HG02763 (cell line): ENCODE results near the gene REEP1.

Source experiments
- ATAC-seq: cut with Tn5 transposase; IDR thresholded peaks from one replicate; pipeline ENCODE4 v1.9.1; 2021; ENCODE audit warnings: mild to moderate bottlenecking, moderate library complexity; ENCODE audit not compliant: unreplicated experiment

The REEP1 gene, protein sequence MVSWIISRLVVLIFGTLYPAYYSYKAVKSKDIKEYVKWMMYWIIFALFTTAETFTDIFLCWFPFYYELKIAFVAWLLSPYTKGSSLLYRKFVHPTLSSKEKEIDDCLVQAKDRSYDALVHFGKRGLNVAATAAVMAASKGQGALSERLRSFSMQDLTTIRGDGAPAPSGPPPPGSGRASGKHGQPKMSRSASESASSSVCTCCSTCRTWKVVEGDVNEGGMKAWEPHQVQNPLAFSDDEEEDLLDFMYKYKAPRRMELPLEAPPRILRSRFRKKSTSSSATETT

GRCh38 chr2:86337244-86337835 is at the start of gene REEP1:
REEP1 (minus strand) TSS chr2:86337626; CDS start chr2:86337510, 116 bp downstream.
- no peak for ATAC-seq

GRCh38 chr2:86383844-86384243 is 46.4 kb upstream of the REEP1 start:
- ATAC-seq: no peak

DNA sequence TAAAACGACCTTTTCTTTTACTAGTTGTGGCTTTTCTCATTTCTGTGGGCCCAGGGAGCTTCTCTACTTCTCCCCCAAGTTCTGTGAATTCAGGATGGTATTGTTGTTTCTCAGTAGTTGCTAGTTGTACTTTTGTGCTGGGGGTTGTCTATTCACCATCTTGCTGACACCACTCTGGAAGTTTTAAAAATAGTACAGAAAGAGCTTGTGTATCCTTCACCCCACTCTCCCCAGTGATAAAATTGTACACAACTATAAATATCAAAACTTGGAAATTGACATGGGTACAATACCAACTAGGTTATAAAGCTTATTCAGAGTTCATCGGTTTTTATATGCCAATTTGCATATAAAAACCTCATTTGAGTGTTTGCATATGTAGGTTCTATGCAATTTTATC is 45.3 kb upstream of the REEP1 start:
- no peak for ATAC-seq

DNA sequence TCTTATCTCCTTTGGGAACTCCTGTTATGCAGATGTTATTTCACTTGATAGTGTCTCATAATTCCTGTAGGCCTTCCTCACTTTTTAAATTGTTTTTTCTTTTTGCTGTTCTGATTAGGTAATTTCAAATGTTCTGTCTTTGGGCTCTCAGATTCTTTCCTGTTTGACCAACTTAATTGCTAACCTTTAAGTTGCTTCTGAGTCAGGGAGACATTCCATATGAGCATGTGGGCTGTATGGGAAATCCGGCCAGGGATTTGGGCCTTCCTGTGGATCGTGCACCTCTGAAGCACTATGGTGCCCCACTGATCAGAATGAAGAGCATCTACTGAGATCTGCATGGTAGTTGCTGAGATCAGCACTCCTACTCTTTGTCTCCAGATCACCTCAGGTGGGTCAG is 44.7 kb upstream of the REEP1 start:
- ATAC-seq: no peak

DNA sequence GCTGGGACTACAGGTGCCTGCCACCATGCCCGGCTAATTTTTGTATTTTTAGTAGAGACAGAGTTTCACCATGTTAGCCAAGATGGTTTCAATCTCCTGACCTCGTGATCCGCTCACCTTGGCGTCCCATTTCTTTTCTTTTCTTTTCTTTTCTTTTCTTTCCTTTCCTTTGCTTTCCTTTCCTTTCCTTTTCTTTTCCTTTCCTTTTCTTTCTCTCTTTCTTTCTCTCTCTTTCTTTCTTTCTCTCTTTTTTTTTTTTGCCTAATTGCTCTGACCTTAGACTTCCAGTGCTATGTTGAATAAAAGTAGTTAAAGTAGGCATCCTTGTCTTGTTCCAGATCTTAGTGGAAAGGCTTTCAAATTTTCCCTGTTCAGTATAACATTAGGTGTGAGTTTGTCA is 41.0 kb upstream of the REEP1 start:
- ATAC-seq: no peak

- ATAC-seq: no peak
These were observed 38.2 kb upstream of the REEP1 start for GRCh38 chr2:86375623-86376022.

GRCh38 chr2:86372641-86373502 is 35.4 kb upstream of the REEP1 start:
- no peak for ATAC-seq

DNA sequence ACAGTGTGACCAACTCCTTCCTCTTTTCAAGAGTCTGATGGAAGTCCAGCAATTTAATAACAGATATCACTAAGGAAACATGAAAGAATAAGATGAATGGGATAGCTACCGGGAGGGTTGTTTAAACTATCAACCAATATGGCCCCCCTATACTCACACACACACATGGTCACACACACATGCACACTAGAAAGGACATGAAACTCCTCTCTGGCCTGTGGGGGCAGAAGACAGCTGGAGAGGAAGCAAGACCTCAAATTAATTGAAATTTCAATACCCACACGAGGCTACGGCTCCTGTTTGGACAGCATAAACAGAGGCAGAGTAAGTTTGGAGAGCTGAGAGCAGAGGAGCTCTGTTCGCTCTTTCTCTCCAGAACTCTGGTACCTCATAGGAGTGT is 34.7 kb upstream of the REEP1 start:
- no peak for ATAC-seq

DNA sequence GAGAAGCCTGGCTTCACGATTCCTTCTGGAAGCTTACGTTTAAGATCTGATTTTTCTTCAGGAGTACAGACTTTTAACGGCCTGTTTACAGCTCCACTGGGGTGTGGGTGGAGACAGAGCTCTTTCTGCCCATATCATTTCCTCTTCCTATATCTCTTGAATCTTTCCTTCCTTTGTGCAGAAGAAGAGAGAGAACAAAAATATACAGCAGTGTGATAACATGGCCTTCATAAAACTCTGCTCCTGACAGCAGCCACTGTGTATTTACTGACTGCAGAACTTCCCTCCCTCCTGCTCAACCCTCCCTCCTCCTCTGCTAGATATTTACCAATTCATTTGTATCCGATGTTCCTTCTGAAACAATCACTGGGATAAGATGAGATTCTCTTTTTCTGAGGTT is 34.1 kb upstream of the REEP1 start:
- ATAC-seq: no peak

DNA sequence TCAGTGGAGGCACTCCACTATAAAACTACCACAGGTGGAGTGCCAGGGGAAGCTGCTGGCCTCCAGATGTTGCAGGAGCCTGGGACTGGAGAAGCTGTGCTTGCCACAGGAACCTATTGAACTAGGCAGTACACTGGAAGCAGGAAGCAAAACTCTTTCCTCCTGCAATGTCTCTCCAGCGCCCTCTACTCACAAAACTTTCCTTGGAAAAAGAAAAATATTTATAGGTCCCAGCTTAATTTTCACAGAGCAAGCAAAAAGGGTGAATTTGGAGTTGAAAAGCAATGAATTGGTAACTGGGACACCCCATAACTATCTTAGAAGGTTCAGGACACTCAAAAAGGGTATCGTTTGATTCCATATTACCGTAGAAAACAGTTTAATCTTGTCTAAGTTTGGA is 33.2 kb upstream of the REEP1 start:
- ATAC-seq: no peak

GRCh38 chr2:86368161-86368824 is 30.9 kb upstream of the REEP1 start:
- no peak for ATAC-seq

DNA sequence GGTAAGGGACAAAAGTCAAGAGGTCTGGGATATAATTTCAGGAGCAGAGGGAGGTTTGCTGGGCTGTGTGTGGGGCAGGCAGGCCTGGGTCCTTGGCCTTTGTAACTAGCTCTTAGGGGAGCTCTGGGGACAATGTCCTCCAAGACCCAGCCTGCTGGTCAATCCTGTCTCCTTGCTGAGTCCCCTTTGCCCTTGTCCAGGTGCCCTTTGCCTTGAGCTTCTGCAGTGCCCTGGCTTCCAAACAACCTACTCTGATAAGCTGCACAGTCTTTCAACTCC is 30.0 kb upstream of the REEP1 start:
- no peak for ATAC-seq

GRCh38 chr2:86366651-86367498 is 29.4 kb upstream of the REEP1 start:
- no peak for ATAC-seq

GRCh38 chr2:86364894-86365293 is 27.5 kb upstream of the REEP1 start:
- no peak for ATAC-seq

GRCh38 chr2:86360776-86361175 is 23.4 kb upstream of the REEP1 start:
- ATAC-seq: no peak

- ATAC-seq: peak; percentile 80
These were observed 21.5 kb upstream of the REEP1 start for GRCh38 chr2:86358957-86359356.

DNA sequence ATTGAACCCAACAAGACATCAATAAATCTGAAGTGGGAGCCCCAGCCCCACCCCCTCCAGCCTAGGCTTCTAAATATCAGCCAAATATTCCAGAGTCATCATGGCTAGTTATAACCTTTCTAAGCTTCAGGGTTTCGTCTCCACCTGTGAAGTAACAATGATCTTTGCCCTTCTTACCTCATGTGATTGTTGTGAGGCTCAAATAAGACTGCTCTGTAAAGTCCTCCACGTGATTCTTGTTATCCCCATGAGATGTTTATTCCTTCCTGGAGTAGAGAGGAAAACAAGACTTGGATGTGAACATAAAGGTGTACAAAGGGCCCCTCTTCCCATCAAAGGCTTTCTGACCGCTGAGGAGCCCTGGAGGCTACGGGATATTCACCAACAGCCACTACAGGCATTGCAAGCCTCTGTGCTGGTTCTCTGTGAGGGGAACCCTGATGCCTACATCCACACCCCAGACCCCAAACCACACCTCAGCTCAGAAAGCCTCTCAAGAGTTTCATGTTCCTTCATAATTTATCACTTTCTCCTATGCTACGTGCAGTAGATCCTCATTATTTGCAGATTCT is 20.1 kb upstream of the REEP1 start:
- ATAC-seq: no peak

GRCh38 chr2:86352727-86353221 is 15.3 kb upstream of the REEP1 start:
- no peak for ATAC-seq

- ATAC-seq: no peak
These were observed 14.8 kb upstream of the REEP1 start for GRCh38 chr2:86352137-86352726.

DNA sequence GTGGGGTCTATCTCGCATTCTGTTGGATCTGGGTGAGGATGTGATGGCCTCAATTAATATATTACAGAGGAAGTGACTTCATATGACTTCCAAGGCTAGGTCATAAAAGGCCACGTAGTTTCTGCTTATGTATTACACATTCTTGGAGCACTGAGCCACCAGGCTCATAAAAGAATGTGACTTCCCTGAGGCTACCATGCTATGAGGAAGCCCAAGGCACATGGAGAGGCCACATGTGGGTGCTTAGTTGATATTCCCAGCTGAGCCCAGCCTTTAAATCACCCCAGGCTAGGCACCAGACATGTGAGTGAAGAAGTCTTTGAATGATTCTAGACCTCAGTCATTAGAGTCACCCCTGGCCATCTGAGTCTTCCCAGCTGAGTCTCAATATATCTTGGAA is 13.3 kb upstream of the REEP1 start:
- no peak for ATAC-seq
